Neural crest cell (in vitro differentiated cells): ENCODE measurements around the gene CD300LG. TPM values are rescaled to one million over a fixed set of nuclear protein-coding genes. Genes with fewer than 3 reads are reported as not detected.

ENCODE experiments used
- DNase-seq: peaks from one replicate; pipeline ENCODE4 v3.0.0; 2021; ENCODE audit warnings: low read depth, mixed read lengths, low spot score
- H3K27ac Mint-ChIP-seq: one replicate; pipeline ENCODE4 v1.8.0; 2021; ENCODE audit warnings: mild to moderate bottlenecking, mixed read lengths; ENCODE audit not compliant: unreplicated experiment
- H3K27me3 Mint-ChIP-seq: 2 replicates; pipeline ENCODE4 v1.8.0; 2021; ENCODE audit warnings: low read depth, mild to moderate bottlenecking, mixed read lengths
- H3K36me3 Mint-ChIP-seq: 2 replicates; pipeline ENCODE4 v1.8.0; 2021; ENCODE audit warnings: low read depth, mild to moderate bottlenecking, mixed read lengths
- H3K4me1 Mint-ChIP-seq: 2 replicates; pipeline ENCODE4 v1.8.0; 2021; ENCODE audit warnings: mixed read lengths
- H3K4me3 Mint-ChIP-seq: one replicate; pipeline ENCODE4 v1.8.0; 2021; ENCODE audit warnings: mild to moderate bottlenecking, mixed read lengths
- H3K9me3 Mint-ChIP-seq: 2 replicates; pipeline ENCODE4 v1.8.0; 2021; ENCODE audit warnings: mixed read lengths
- CTCF ChIP-seq: fragments of 200-600 bp; sonication (generic); conservative IDR thresholded peaks from 2 replicates; pipeline ENCODE4 v1.5.0; 2021; ENCODE audit warnings: antibody characterized with exemption, mild to moderate bottlenecking
- total RNA-seq: library from RNA; stranded (reverse); gene quantifications from 2 replicates; pipeline ENCODE4 v1.2.1, GENCODE V29; 2021

Gene CD300LG
- total RNA-seq, 1 donor from 2014 or later, result not detected

- Mint-ChIP-seq H3K4me1 (peaks cover 5% of the 10 kb centered on the region), H3K27me3 (no peaks in the 10 kb centered on the region), H3K36me3 (peaks cover 7% of the 10 kb centered on the region), H3K4me3 (no peak overlapping the region), H3K27ac (no peak overlapping the region), H3K9me3 (no peaks in the 10 kb centered on the region)
- no peak for TF ChIP-seq CTCF
- no peak for DNase-seq
These were observed 41.9 kb upstream of the CD300LG start for GRCh38 chr17:43805117-43805516.

- Mint-ChIP-seq H3K4me1 (no peaks in the 10 kb centered on the region), H3K36me3 (peaks cover 7% of the 10 kb centered on the region), H3K27me3 (no peaks in the 10 kb centered on the region), H3K4me3 (no peak overlapping the region), H3K9me3 (no peaks in the 10 kb centered on the region), H3K27ac (no peak overlapping the region)
- TF ChIP-seq CTCF, result no peak
- DNase-seq, result no peak
These were observed 38.9 kb upstream of the CD300LG start for GRCh38 chr17:43808076-43808475.

GRCh38 chr17:43809121-43809520 is 37.9 kb upstream of the CD300LG start:
- Mint-ChIP-seq H3K27ac (no peak overlapping the region), H3K36me3 (peaks cover 4% of the 10 kb centered on the region)
- DNase-seq, result no peak

GRCh38 chr17:43810226-43810715 is 36.7 kb upstream of the CD300LG start:
- TF ChIP-seq CTCF, result no peak
- no peak for DNase-seq

More at GRCh38 chr17:43809121-43809520, 37.9 kb upstream of the CD300LG start:
- no peak for TF ChIP-seq CTCF
- no peaks in the 10 kb centered on the region for H3K4me1 Mint-ChIP-seq
- H3K4me3 Mint-ChIP-seq, result no peak overlapping the region
- H3K27me3 Mint-ChIP-seq, result no peaks in the 10 kb centered on the region
- H3K9me3 Mint-ChIP-seq, result no peaks in the 10 kb centered on the region

GRCh38 chr17:43810823-43811222 is 36.2 kb upstream of the CD300LG start:
- no peak for TF ChIP-seq CTCF
- DNase-seq, result no peak
- Mint-ChIP-seq H3K27me3 (no peaks in the 10 kb centered on the region), H3K4me3 (no peak overlapping the region), H3K4me1 (no peaks in the 10 kb centered on the region), H3K9me3 (no peaks in the 10 kb centered on the region), H3K36me3 (no peaks in the 10 kb centered on the region), H3K27ac (no peak overlapping the region)

More at GRCh38 chr17:43810226-43810715, 36.7 kb upstream of the CD300LG start:
- Mint-ChIP-seq H3K27me3 (no peaks in the 10 kb centered on the region), H3K9me3 (no peaks in the 10 kb centered on the region), H3K4me3 (no peak overlapping the region), H3K27ac (no peak overlapping the region), H3K4me1 (no peaks in the 10 kb centered on the region), H3K36me3 (peaks cover under 1% of the 10 kb centered on the region)
